T-helper 9 cell (primary cell): ENCODE measurements around the gene CTIF.

Experiments
- DNase-seq: peaks from one replicate; pipeline ENCODE4 v3.0.0-alpha.2; 2020

The CTIF gene

DNA sequence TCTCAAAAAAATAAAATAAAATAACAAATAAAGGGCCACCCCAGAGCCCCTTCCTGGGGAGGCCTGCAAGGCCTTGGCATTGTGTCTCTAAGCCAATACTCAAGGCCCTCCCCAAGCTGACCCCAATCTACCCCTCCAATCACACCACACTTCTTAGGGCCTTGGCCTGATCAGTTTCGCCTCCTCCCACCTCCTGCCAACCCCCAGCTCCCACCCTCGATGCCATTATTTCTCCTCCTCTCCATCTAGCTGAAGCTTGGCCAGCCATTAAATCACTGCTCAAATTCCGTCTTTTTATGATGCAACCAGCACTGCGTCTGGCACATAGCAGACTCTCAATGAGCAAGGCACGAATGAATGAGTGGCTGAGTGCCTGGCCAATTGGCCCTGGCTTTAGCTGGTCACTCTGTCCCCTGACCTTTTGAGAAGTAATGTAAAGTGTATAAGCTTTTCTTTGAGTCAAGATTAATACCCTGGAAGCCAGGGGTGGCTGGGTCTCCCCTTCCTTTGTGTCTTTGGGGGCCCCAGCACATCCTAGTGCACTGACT, 356.0 kb downstream of the CTIF start:
- DNase-seq: no peak

GRCh38 chr18:48896326-48896874, 357.6 kb downstream of the CTIF start:
- DNase-seq: no peak

DNA sequence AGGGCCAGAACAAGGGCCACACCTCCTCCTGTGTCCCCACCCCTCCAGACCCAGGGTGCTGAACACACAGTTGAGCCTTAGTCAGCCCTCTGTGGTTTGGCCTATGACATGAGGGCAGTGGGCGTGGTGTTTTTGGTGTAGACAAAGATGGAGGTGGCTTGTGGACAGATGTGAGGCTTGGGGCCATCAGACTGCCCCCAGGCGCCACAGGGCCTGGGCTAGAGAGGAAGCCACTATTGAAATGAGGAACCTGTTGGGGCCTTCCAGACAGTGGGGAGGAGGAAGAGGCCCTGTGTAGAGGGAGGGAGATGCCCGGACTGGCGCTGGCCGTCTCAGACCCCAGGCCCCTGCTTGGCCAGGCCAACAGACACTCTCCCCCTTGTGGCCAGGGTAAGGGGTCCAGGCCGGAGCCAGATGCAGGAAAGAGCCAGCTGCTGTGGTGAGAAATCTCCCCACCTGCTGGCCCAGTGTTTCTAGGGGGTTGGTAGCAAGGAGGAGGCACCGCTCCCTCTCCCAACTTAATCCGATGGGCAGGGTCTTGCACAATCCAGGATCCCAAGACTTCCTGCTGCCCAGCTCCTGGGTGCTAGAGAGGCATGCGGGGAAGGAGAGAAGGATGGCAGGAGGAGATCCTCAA, 358.2 kb downstream of the CTIF start:
- DNase-seq: no peak

DNA sequence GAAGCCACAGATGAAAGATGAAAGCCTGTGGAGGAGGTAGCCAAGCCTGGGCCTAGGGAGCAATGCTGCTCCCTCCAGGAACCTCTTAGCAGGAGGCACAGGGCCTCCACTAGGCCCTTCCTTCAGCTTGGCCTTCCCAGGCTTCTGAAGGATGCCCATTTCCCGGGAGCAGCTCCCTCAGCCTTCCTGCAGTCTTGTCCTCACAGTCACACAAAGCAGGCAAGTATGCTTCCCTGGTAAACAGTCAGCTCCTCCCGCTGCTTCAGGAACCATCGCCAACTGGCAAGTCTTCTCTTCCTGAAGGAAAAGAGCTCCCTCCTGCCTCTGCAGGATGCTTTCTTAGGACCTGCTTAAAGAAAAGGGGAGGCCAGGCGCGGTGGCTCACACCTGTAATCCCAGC, 358.7 kb downstream of the CTIF start:
- DNase-seq: no peak

DNA sequence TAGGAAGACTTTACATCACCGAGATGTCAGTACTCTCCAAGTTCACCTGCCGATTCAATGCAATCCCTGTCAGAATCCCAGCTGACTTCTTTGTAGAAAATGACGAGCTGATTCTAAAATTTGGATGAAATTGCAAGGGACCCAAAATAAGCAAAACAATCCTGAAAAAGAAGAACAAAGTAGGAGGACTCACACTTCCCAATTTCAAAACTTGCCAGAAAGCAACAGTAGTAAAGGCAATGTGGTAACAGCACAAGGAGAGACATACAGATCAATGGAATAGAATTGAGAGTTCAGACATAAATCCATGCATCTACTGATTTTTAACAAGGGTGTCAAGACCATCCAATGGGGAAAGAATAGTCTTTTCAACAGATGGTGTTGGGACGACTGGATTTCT, 359.7 kb downstream of the CTIF start:
- DNase-seq: no peak

- no peak for DNase-seq
Measured at GRCh38 chr18:48899558-48900174, 360.8 kb downstream of the CTIF start.

DNA sequence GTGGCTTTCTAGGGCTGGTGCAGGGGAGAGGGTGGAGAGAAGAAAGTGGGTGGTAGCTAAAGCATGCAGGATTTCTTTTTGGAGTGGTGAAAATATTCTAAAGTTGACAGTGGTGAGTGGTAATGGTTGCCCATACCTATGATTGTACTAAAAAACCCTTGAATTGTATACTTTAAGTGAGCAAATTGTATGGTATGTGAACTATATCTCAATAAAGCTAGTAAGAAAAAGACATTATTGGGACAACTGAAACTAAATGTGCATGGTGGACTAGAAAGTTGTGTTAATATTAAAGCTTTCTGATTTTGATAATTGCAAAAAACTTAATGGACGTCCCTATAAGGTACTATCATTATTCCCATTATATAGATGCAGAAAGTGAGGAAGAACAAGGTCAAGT, 361.6 kb downstream of the CTIF start:
- DNase-seq: no peak

DNA sequence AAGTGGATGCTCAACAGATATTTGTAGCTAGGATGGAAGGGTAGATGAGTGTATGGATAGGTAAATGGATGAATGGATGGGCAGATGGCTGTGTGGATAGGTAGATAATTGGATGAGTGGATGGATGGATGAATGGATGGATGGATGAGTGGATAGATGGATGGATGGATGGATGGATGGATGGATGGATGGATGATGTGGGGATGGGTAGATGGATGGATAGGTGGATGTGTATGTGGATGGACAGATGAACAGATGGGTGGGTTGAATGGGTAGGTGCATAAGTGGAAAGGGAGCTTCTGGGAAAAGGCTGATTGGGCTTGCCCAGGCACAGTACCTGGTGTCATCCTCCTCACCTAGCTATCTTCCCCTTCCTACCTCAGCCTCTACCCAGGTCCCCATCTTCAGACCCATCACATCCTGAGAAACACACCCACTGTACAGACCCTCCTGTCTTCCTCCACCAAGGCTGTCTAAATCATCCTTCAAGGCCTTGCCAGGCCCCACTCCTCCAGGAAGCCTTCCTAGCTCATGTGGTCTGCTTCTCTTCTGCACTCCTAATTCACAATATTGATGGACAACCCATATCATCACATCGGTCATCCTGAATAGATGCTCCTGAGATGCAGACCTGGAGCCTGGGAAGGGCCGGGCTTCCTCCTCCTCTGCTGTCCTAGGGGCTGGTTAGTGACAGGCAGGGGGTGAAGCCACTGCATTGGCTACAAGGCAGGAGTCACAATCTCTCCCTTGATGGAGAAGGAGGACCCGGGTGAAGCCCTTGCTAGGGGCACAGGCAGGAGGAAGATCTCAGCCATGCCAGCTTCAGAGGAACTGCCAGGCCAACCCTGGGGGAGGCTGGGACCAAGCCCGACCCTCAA, 362.6 kb downstream of the CTIF start:
- DNase-seq: no peak

- no peak for DNase-seq
Measured at GRCh38 chr18:48902023-48902855, 363.4 kb downstream of the CTIF start.

DNA sequence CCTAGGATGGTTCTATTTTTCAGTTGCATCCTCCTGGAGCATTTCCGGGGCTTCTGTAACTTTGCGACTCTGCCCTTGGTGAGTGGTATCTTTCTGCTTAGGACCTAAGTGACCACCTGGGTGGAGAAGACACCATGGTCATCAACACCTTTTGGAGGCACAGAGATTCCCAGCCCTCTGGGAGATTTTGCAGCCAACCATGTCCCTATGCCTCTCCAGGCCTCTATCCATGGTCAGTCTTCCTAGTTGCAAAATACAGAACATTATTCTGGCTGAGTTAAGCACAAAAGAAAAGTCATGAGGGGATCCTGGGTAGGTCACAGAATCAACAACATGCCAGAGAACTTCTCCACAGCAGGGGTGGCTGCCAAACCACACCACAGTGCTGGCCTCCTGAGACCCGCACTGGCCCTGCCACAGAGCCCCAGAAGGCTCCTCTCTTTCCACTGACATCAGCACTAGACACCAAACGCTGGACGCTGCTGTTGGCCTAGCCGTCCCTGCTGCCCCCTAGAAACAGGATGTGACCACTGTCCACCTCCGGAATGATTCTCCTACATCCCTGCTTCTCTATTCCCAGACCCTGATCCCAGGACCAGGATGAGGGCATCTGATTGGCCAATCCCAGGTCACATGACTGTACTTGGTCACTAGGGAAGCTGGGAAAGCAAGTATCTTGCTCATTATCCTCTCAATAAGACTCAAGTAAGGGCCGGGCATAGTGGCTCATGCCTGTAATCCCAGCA, 364.2 kb downstream of the CTIF start:
- no peak for DNase-seq

DNA sequence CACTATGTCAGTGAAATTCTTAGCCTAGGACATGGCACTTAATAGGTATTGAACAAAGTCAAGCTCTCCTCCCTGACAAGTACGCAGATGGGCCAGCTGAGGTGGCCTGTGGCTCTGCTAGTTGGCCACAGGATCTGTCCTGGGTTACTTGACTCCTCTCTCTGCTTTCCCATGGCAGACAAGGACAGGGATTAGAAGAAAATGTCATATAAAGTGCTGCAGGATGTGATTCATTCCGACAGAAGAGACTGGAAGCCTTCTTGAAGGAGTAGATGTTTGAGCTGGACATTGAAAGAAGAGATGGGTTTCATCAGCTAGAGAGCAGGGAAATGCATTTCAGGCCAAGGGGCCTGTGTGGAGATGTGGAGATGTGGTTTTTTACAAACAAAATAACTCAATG, 365.3 kb downstream of the CTIF start:
- no peak for DNase-seq

DNA sequence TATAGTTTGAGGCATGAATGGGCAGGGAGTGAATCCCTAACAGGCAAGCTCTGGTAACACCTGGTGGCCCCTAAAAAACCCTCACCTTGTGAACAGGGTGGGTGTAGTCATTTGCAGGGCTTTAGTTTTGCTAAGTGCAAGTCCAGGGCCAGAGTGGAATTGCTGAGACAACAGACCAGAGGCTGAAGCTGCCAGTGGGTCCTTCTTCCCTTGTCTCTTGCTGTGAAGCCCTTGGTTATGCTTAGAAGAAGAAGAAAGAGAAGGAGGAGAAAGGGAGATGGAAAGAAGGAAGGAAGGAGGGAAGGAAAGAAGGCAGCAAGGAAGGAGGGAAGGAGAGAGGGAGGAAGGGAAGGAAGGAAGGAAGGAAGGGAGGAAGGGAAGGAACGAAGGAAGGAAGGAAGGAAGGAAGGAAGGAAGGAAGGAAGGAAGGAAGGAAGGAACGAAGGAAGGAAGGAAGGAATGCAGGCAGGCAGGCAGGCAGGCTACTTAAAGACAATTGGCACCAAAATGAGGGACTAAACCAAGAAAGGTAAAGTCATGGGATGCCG, 366.1 kb downstream of the CTIF start:
- no peak for DNase-seq

- no peak for DNase-seq
Measured at GRCh38 chr18:48905513-48905912, 366.7 kb downstream of the CTIF start.

DNA sequence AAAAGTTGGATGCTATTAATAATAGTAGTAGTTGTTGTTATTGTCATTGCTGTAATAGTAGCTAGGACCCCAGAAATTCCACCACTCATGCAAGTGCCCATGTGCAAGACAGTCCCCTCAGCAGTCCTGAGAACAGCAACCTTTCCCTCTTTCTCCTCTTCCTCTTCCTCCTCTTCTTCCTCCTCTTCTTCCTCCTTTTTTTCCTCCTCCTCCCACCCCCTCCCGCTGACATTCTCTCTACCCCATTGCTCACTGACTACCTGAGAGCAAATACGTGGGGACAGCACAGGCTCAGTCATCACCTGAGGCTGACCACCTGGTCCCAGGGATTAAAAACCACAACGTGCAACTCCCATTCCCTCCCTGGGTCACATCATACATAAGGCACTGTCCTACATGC, 370.1 kb downstream of the CTIF start:
- DNase-seq: no peak

GRCh38 chr18:48909721-48910120, 370.9 kb downstream of the CTIF start:
- no peak for DNase-seq

DNA sequence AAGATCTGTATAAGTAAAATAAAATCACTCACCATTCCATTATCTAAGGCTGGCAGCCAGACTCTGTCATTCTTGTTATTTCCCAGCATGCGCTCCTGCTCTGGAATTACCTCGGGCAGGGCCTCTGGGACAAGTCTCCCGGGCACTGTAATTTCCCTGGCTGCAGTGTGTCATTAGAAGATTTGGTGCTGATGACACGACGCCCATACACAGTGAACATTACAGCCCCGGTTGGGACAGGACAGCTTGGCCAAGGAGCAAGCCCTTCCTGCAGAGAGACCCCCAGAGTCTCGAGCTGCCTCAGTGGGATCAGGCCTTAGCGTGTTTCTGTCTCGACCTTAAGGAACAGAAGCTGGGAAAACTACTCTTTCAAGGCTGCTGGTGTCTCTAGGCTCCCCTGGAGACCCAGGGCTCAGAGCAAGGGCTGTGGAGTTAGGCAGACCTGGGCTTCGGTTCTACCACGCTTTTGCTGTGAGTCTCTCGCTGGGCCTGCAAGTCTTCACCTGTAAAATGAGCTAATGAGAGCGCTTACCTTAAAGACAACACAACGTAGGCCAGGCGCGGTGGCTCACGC, 372.2 kb downstream of the CTIF start:
- no peak for DNase-seq
